IMR-90 (cell line): ENCODE results near the gene TMEM52B. TPM values are rescaled to one million over a fixed set of nuclear protein-coding genes. Genes with fewer than 3 reads are reported as not detected.

ENCODE experiments used
- ATAC-seq: fragments of 200-7000 bp; cut with Tn5 transposase; 2 replicates; pipeline ENCODE4 v1.9.1; 2020; ENCODE audit warnings: low read depth, mild to moderate bottlenecking, moderate library complexity
- BruUV-seq: library from RNA; stranded (reverse); fragments of 400-500 nt; replicated peaks from 2 replicates; lab custom pipeline; 2021; lab: Mats Ljungman, UMichigan
- CTCF ChIA-PET: fragments of 300-600 bp; formaldehyde crosslinking; extraction: SDS; loops from one replicate; lab custom pipeline; 2021; ENCODE audit warnings: antibody characterized with exemption; lab: Yijun Ruan, JAX
- POLR2A ChIA-PET: fragments of 300-600 bp; sonication (Branson Sonifier 250); formaldehyde crosslinking; loops from one replicate; lab custom pipeline; 2022; ENCODE audit warnings: antibody characterized with exemption; ENCODE audit not compliant: unreplicated experiment; lab: Charles Lee
- DNase-seq: peaks from one replicate; pipeline ENCODE4 v3.0.0; 2013
- H2AFZ ChIP-seq: replicated peaks from 2 replicates; pipeline ENCODE3; 2013; ENCODE audit warnings: low read length, mild to moderate bottlenecking; ENCODE audit not compliant: poor library complexity
- H2AK5ac ChIP-seq: 2 replicates; pipeline ENCODE4 v1.6.1; 2013; ENCODE audit warnings: low read depth, low read length, inconsistent platforms
- H2AK9ac ChIP-seq: replicated peaks from 2 replicates; pipeline ENCODE3; 2013; ENCODE audit warnings: mild to moderate bottlenecking, low read depth, low read length, moderate library complexity; ENCODE audit not compliant: poor library complexity
- H2BK120ac ChIP-seq: 2 replicates; pipeline ENCODE4 v1.6.1; 2013; ENCODE audit warnings: low read depth, low read length, inconsistent platforms
- H2BK15ac ChIP-seq: 3 replicates; pipeline ENCODE4 v1.6.1; 2013; ENCODE audit warnings: low read depth, low read length, inconsistent platforms
- H2BK20ac ChIP-seq: 2 replicates; pipeline ENCODE4 v1.6.1; 2013; ENCODE audit warnings: low read depth, mild to moderate bottlenecking, inconsistent platforms, low read length, moderate library complexity
- H2BK5ac ChIP-seq: 2 replicates; pipeline ENCODE4 v1.6.1; 2013; ENCODE audit warnings: mild to moderate bottlenecking, low read depth, low read length, inconsistent platforms; ENCODE audit not compliant: poor library complexity, severe bottlenecking
- H3K14ac ChIP-seq: replicated peaks from 2 replicates; pipeline ENCODE4 v1.6.1; 2013; ENCODE audit warnings: low read depth, low read length, inconsistent platforms
- H3K18ac ChIP-seq: 2 replicates; pipeline ENCODE4 v1.6.1; 2013; ENCODE audit warnings: low read depth, low read length, control low read depth
- H3K23ac ChIP-seq: 2 replicates; pipeline ENCODE4 v1.6.1; 2013; ENCODE audit warnings: low read depth, low read length, inconsistent platforms
- H3K27ac ChIP-seq: 2 replicates; pipeline ENCODE4 v1.5.1; 2013; ENCODE audit warnings: mild to moderate bottlenecking, control low read depth, low read length; ENCODE audit not compliant: insufficient read depth
- H3K27me3 ChIP-seq: 2 replicates; pipeline ENCODE4 v1.6.1; 2013; ENCODE audit warnings: low read length; ENCODE audit not compliant: control insufficient read depth, insufficient read depth
- H3K36me3 ChIP-seq: 2 replicates; pipeline ENCODE4 v1.6.1; 2013; ENCODE audit warnings: low read length, mixed read lengths; ENCODE audit not compliant: control insufficient read depth, insufficient read depth
- H3K4ac ChIP-seq: 2 replicates; pipeline ENCODE4 v1.6.1; 2013; ENCODE audit warnings: low read depth, low read length, inconsistent platforms
- H3K4me1 ChIP-seq: 2 replicates; pipeline ENCODE4 v1.6.1; 2013; ENCODE audit warnings: low read length, mixed read lengths; ENCODE audit not compliant: control insufficient read depth, insufficient read depth
- H3K4me2 ChIP-seq: 2 replicates; pipeline ENCODE4 v1.6.1; 2013; ENCODE audit warnings: low read depth, mild to moderate bottlenecking, control low read depth, low read length, moderate library complexity
- H3K4me3 ChIP-seq: 2 replicates; pipeline ENCODE4 v1.5.1; 2013; ENCODE audit warnings: low read depth, mild to moderate bottlenecking, control low read depth, low read length, moderate library complexity; ENCODE audit not compliant: insufficient read depth
- H3K56ac ChIP-seq: 2 replicates; pipeline ENCODE4 v1.6.1; 2013; ENCODE audit warnings: low read length, inconsistent platforms; ENCODE audit not compliant: insufficient read depth; ENCODE audit errors: extremely low read depth
- H3K79me1 ChIP-seq, 2 experiments: 2 replicates each; pipeline ENCODE4 v1.6.1; 2013; ENCODE audit warnings: low read length in 2 of 2, inconsistent platforms in 1 of 2, low read depth in 1 of 2
- H3K9ac ChIP-seq: 2 replicates; pipeline ENCODE4 v1.6.1; 2013; ENCODE audit warnings: low read depth, low read length, control low read depth
- H3K9me1 ChIP-seq: 2 replicates; pipeline ENCODE4 v1.6.1; 2013; ENCODE audit warnings: low read length, inconsistent platforms; ENCODE audit not compliant: insufficient read depth
- H3K9me3 ChIP-seq: 2 replicates; pipeline ENCODE4 v1.6.1; 2013; ENCODE audit warnings: low read length; ENCODE audit not compliant: control insufficient read depth, insufficient read depth
- H4K20me1 ChIP-seq: 2 replicates; pipeline ENCODE4 v1.6.1; 2013; ENCODE audit warnings: low read length, inconsistent platforms; ENCODE audit not compliant: insufficient read depth
- H4K5ac ChIP-seq: 2 replicates; pipeline ENCODE4 v1.6.1; 2013; ENCODE audit warnings: mild to moderate bottlenecking, low read depth, low read length, control low read depth
- H4K8ac ChIP-seq, 2 experiments: 2 replicates each; pipeline ENCODE4 v1.6.1; 2013; ENCODE audit warnings: low read depth in 2 of 2, low read length in 2 of 2, control low read depth in 1 of 2, inconsistent platforms in 1 of 2
- H4K91ac ChIP-seq: 2 replicates; pipeline ENCODE4 v1.6.1; 2013; ENCODE audit warnings: low read depth, low read length, inconsistent platforms; ENCODE audit not compliant: insufficient read depth
- ELK1 ChIP-seq: fragments of 150-350 bp; IDR thresholded peaks from 2 replicates; pipeline ENCODE4 v1.6.1; 2016; ENCODE audit warnings: low read depth, mild to moderate bottlenecking, low read length, moderate library complexity, borderline replicate concordance
- SMC3 ChIP-seq: fragments of 150-350 bp; IDR thresholded peaks from 2 replicates; pipeline ENCODE4 v1.6.1; 2016; ENCODE audit warnings: low read depth, mild to moderate bottlenecking, antibody characterized with exemption, low read length, moderate library complexity
- WGBS, 2 experiments: methylation state at CpG; one replicate each; pipeline versions ENCODE4 v1.1.5 to v1.1.7; 2013; ENCODE audit warnings: missing lambda C conversion rate in 2 of 2; ENCODE audit not compliant: insufficient read length in 1 of 2; ENCODE audit errors: extremely low coverage in 2 of 2; 5-methylcytosine and 5-hydroxymethylcytosine counted together
- dilution Hi-C: fragments of 300-500 bp; cut with HindIII; formaldehyde crosslinking; loops from one replicate; pipeline ENCODE4 v1.14.3; 2018; ENCODE audit warnings: low sequenced_read_pairs; ENCODE audit not compliant: unreplicated experiment
- in situ Hi-C: fragments of 300-500 bp; cut with MboI; formaldehyde crosslinking; loops from 3 replicates; pipeline ENCODE4 v1.14.3; 2019; ENCODE audit warnings: low sequenced_read_pairs, inconsistent platforms, mixed read lengths
- intact Hi-C: fragments of 100-400 bp; cut with micrococcal nuclease; formaldehyde crosslinking; loops from 2 replicates; pipeline ENCODE4 v1.10.0; 2022
- polyA plus RNA-seq, 3 experiments: library from polyadenylated mRNA; depleted of rRNA; stranded (reverse); fragments of >200 nt; gene quantifications; 2 replicates each; pipeline ENCODE4 v1.2.3, GENCODE V29; 2012; ENCODE audit warnings: low replicate concordance in 1 of 3
- total RNA-seq: library from RNA; depleted of rRNA; stranded (reverse); fragments of >200 nt; gene quantifications from 2 replicates; pipeline ENCODE4 v1.2.3, GENCODE V29; 2012

TMEM52B gene
- total and polyA plus RNA-seq, 2 of the 4 experiments (the other 2 are of a cell fraction), result 2.0 to 3.6 TPM

GRCh38 chr12:10214895-10215267 is 36.0 kb downstream of the TMEM52B start:
- Histone ChIP-seq H4K8ac (no peak overlapping the region), H3K56ac (peak overlapping the region; percentile 43; the same call in 1 of the 2 replicates), H3K4me2 (peak overlapping the region; percentile 91), H2BK5ac (peak overlapping the region; percentile 88), H2BK20ac (0 out of 2 replicates have a peak overlapping the region, but pooled peaks have one; percentile 24), H2AFZ (no peak overlapping the region), H3K27me3 (no peaks in the 10 kb centered on the region), H3K9me1 (peaks cover 7% of the 10 kb centered on the region), H3K4ac (peak overlapping the region; percentile 46; the same call in 1 of the 2 replicates), H3K4me3 (peak overlapping the region; percentile 89), H4K20me1 (peaks cover 26% of the 10 kb centered on the region), H3K14ac (peak overlapping the region; percentile 81), H3K9me3 (no peaks in the 10 kb centered on the region), H3K18ac (peak overlapping the region; percentile 61; the same call in 1 of the 2 replicates), H4K5ac (peak overlapping the region; percentile 21; the same call in 1 of the 2 replicates), H2AK5ac (peak overlapping the region; percentile 38; the same call in 1 of the 2 replicates), H3K23ac (peak overlapping the region; percentile 68), H2BK120ac (0 out of 2 replicates have a peak overlapping the region, but pooled peaks have one; percentile 3), H3K9ac (peak overlapping the region; percentile 89), H2AK9ac (no peak overlapping the region), H3K27ac (peak overlapping the region; percentile 57; the same call in 1 of the 2 replicates), H3K4me1 (peaks cover 4% of the 10 kb centered on the region), H3K36me3 (peaks cover 19% of the 10 kb centered on the region), H4K91ac (no peak overlapping the region), H2BK15ac (peak overlapping the region; percentile 57; the same call in 1 of the 3 replicates), H3K79me1 (peaks cover 8 to 39% of the 10 kb centered on the region in 2 experiments)
- in situ Hi-C loops, result no loop called here
- WGBS, 2 experiments, result 65% methylated on average over 2 of the region's 3 CpGs; no CpG with 5 or more reads in 1 of the 2 experiments
- DNase-seq, result no peak
- CTCF ChIA-PET, result interaction anchor here (0.6 to 1.4 kb wide), 5 partner anchors 9 to 485 kb away, joined by 3 to 10 read pairs (median 3); no protein-coding TSS in a partner anchor
- dilution Hi-C loops, result no loop called here
- no peak for ATAC-seq
- intact Hi-C loops, result loop anchor here (1.0 to 10.0 kb wide), 5 partner anchors 62 to 470 kb away; partner anchors contain the start of genes CLEC12B and CLEC2B
- TF ChIP-seq SMC3 (no peak), ELK1 (no peak)
- POLR2A ChIA-PET, result interaction anchor here (0.5 to 1.0 kb wide), 2 partner anchors 9 to 25 kb away, joined by 3 to 4 read pairs; no protein-coding TSS in a partner anchor
- BruUV-seq, result no TSS peak
